Myocyte (in vitro differentiated cells): Measurements from ENCODE around the gene MFSD12. TPM values are rescaled to one million over a fixed set of nuclear protein-coding genes. Genes with fewer than 3 reads are reported as not detected.
"Not testable (repeated sequence)": the region's sequence is repeated elsewhere in the genome, so short reads cannot be mapped to it uniquely, and the experiment has no call there.

Experiments used
- DNase-seq: peaks from one replicate; pipeline ENCODE4 v3.0.0-alpha.2; 2012; ENCODE audit warnings: low read depth
- total RNA-seq: library from RNA; depleted of rRNA; stranded (reverse); fragments of >200 nt; gene quantifications from 2 replicates; pipeline ENCODE4 v1.2.3, GENCODE V29; 2014

Gene MFSD12
- total RNA-seq, 1 donor from 2014 or later: 107 TPM

- DNase-seq: no peak
These were observed 19.0 kb downstream of the MFSD12 start for GRCh38 chr19:3538258-3538929.

- DNase-seq: no peak
These were observed 19.7 kb downstream of the MFSD12 start for GRCh38 chr19:3537438-3538240.

- DNase-seq: no peak
These were observed 20.3 kb downstream of the MFSD12 start for GRCh38 chr19:3537101-3537437.

- DNase-seq: no peak
These were observed 20.8 kb downstream of the MFSD12 start for GRCh38 chr19:3536429-3537100.

GRCh38 chr19:3535981-3536380 lies 21.4 kb downstream of the MFSD12 start:
- DNase-seq: no peak

GRCh38 chr19:3535563-3535965 lies 21.8 kb downstream of the MFSD12 start:
- DNase-seq: no peak

GRCh38 chr19:3535235-3535535 lies 22.2 kb downstream of the MFSD12 start:
- no peak for DNase-seq

GRCh38 chr19:3534375-3535234 lies 22.8 kb downstream of the MFSD12 start:
- no peak for DNase-seq

GRCh38 chr19:3533563-3534216 lies 23.7 kb downstream of the MFSD12 start:
- no peak for DNase-seq

GRCh38 chr19:3533033-3533432 lies 24.4 kb downstream of the MFSD12 start:
- DNase-seq: no peak

GRCh38 chr19:3532154-3532786 lies 25.1 kb downstream of the MFSD12 start:
- DNase-seq: no peak

GRCh38 chr19:3531716-3532115 lies 25.7 kb downstream of the MFSD12 start:
- no peak for DNase-seq

- no peak for DNase-seq
These were observed 27.0 kb downstream of the MFSD12 start for GRCh38 chr19:3530389-3530788.

GRCh38 chr19:3529299-3529698 lies 28.1 kb downstream of the MFSD12 start:
- DNase-seq: not testable (repeated sequence)

- DNase-seq: no peak
These were observed 28.7 kb downstream of the MFSD12 start for GRCh38 chr19:3528539-3529211.

GRCh38 chr19:3528080-3528479 lies 29.3 kb downstream of the MFSD12 start:
- DNase-seq: no peak

GRCh38 chr19:3527238-3527910 lies 30.0 kb downstream of the MFSD12 start:
- DNase-seq: no peak

GRCh38 chr19:3526507-3527237 lies 30.7 kb downstream of the MFSD12 start:
- DNase-seq: no peak
